HG03460 (cell line): Measurements from ENCODE around the gene ANXA9.

Experiments used
- ATAC-seq: cut with Tn5 transposase; IDR thresholded peaks from one replicate; pipeline ENCODE4 v1.9.1; 2021; ENCODE audit not compliant: unreplicated experiment

Gene ANXA9

GRCh38 chr1:150974580-150975478, 7.3 kb upstream of the ANXA9 start, which contains the start of gene CERS2:
CERS2 (minus strand) TSS chr1:150974835; CDS start chr1:150969090, 5,745 bp downstream.
- peak; percentile 46 for ATAC-seq

DNA sequence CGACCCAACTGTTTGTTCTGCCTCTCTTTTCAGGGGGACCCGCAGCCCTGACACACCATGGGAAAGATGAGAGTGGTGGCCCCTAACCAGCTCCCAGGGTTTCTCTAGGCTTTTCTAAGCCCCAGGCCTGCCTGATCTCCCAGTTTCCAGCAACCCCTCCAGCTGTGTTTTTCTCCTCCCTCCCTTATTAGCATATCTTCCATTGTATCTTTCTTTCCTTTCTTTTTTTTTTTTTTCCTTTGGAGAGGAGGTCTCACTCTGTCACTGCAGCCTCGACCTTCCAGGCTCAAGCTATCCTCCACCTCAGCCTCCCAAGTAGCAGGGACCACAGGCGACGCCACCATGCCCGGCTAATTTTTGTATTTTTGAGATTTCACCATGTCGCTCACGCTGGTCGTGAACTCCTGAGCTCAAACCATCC, 5.7 kb upstream of the ANXA9 start:
- no peak for ATAC-seq

GRCh38 chr1:150976879-150977694, 5.0 kb upstream of the ANXA9 start:
- no peak for ATAC-seq

DNA sequence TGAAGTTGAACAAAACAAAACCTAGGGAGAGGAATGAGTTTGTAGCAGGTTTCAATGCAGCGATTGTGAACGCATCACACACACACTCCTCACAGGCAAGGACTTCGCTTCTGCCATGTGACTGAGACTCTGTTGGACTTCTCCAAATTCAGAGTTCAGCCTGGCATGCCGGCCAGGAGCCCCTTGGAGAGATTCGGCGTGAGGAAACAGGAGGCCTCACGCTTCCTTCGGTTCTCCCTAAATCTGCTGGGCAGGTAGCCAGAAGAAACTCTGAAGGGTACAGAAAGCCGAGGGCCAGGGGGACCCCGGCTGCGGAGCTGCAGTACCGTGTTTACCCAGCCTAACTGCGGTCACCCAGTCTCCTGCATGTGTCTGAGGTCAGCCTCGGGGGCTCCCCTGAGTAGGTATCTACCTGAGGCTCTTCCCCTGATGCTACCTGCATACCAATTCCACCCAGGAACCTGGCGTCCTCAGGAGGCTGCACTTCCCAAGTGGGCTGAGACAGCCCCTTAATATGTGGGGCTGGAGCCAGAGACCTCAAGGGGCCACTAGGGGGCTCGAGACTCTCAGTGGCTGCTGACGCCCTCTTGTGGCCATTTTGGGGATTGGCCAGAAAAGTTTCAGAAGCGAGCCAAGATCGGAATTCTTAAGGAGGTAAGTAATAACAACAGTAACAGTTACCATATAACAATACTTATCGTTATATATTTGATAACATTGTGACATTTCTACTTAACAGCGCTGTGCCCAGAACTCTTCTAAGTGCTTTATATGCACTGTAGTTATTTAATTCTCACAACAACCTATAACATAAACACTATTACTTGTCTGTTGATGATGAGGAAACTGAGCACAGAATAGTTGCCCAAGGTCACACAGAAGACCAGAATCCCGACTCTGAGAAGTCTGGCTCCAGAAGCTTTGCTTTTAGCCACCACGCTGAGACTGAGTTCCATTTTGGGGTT, 2.7 kb upstream of the ANXA9 start:
- no peak for ATAC-seq

GRCh38 chr1:150981177-150981804, 801 bp upstream of the ANXA9 start:
- no peak for ATAC-seq

- ATAC-seq, result no peak
These were observed 3.2 kb downstream of the ANXA9 start for GRCh38 chr1:150985179-150985825.

DNA sequence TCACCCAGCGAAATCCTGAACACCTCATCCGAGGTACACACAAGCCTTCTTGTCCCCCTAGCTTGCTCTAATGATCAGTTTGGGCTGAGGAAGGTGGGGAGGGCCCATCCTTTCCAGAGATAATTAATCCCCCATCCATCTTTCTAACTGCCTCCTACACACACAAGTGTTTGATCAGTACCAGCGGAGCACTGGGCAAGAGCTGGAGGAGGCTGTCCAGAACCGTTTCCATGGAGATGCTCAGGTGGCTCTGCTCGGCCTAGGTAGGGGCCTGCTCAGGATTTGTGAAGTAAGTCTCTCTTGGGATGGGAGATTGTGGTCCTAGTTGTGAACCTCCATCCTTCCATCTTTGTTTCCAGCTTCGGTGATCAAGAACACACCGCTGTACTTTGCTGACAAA, 5.8 kb downstream of the ANXA9 start:
- no peak for ATAC-seq

- ATAC-seq, result no peak
These were observed 10.5 kb downstream of the ANXA9 start for GRCh38 chr1:150992626-150993025.

DNA sequence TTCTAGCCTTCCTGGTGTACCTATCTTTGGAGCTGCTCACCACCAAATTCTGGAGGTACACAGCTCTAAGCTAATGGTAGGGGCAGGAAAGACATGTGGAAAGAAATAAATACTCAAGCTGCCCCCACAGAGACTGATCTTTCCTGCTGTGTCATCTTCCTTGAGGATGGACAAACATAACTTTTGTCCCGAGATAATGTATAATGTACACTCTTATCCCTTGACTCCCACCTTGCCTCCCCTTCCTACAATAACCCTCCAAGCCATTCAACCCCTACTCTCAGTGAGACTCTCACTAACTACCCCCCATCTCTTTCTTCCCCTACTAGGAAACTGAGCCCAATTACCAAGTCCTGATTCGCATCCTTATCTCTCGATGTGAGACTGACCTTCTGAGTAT, 12.2 kb downstream of the ANXA9 start:
- no peak for ATAC-seq

GRCh38 chr1:150995460-150995859, 13.4 kb downstream of the ANXA9 start:
- no peak for ATAC-seq

- no peak for ATAC-seq
These were observed 13.8 kb downstream of the ANXA9 start for GRCh38 chr1:150995896-150996295.

GRCh38 chr1:150997126-150997872, 15.2 kb downstream of the ANXA9 start:
- no peak for ATAC-seq

- no peak for ATAC-seq
These were observed 15.9 kb downstream of the ANXA9 start for GRCh38 chr1:150997949-150998348.

DNA sequence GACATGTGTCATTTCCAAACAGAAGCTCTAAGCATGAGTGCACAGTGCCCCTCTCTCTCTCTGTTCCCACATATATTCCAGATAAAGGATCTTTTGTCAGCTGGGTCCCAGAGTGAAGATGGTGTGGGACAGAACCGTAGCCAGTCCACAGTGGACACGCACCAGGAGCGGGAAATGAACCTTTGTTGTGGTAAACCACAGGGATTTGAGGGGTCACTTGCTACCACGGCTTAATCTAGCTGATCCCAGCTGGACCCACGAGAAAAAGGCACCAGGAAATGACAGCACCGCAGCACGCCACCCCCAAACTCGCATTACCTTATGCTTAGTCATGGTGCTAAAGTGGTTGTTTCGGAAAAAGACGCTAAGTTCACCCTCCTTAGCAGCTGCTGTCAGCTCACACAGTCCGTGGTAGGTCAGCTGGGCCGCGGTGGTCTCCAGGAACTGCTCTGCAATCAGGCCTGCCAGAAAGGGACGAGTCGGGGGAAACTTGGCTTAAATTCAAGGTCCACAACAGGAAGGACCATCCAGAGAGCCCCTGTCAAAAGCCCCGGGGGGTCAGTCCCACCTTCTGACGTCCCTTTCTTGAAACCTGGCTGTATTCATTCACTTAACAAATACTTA, 17.1 kb downstream of the ANXA9 start:
- ATAC-seq, result no peak

GRCh38 chr1:150999926-151000325, 17.8 kb downstream of the ANXA9 start:
- no peak for ATAC-seq

GRCh38 chr1:151000408-151000807, 18.3 kb downstream of the ANXA9 start:
- no peak for ATAC-seq

DNA sequence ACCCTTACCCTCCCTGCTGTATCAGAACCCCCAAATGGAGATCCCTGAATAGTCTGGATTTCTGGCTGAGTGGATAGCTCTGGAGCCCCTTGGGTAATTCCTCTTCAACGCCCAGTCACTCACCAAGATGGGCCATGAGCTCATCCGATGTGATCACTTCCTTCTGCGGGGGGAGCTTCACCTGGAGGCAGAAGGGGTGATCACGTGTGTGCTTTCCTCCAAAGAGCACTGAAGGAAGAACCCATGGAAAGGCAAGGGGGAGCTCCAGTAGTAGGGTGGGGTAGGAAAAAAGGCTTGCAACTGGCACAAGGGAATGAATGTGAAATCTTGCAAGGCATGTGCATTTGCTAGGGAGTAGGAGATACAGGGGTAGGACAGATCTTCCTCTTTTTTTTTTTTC, 19.5 kb downstream of the ANXA9 start:
- no peak for ATAC-seq

- no peak for ATAC-seq
These were observed 20.0 kb downstream of the ANXA9 start for GRCh38 chr1:151002051-151002450.

- no peak for ATAC-seq
These were observed 20.5 kb downstream of the ANXA9 start for GRCh38 chr1:151002611-151003010.
